HCT116 (cell line): ENCODE results near the gene SPINK5. TPM values are rescaled to one million over a fixed set of nuclear protein-coding genes. Genes with fewer than 3 reads are reported as not detected.

Experiments
- ATAC-seq: fragments of 200-7000 bp; cut with Tn5 transposase; 2 replicates; pipeline ENCODE4 v1.9.1; 2020; ENCODE audit warnings: mild to moderate bottlenecking, moderate library complexity
- BruUV-seq: library from RNA; stranded (reverse); fragments of 400-500 nt; replicated peaks from 2 replicates; lab custom pipeline; 2021; lab: Mats Ljungman, UMichigan
- CTCF ChIA-PET: fragments of 300-600 bp; sonication (Branson Sonifier 250); formaldehyde crosslinking; loops from one replicate; lab custom pipeline; 2021; ENCODE audit warnings: antibody characterized with exemption; lab: Charles Lee
- POLR2A ChIA-PET: fragments of 300-600, 350-600 bp; sonication (Branson Sonifier 250); formaldehyde crosslinking; loops from one replicate; lab custom pipeline; 2021; ENCODE audit warnings: antibody characterized with exemption; lab: Charles Lee
- RAD21 ChIA-PET, 2 experiments: fragments of 300-600 bp; sonication (Branson Sonifier 250); formaldehyde crosslinking; loops; one replicate each; lab custom pipeline; 2023; ENCODE audit warnings: low total read pairs in 2 of 2; ENCODE audit not compliant: uncharacterized antibody in 2 of 2, unreplicated experiment in 2 of 2, low non-redundant PET in 1 of 2; lab: Charles Lee
- DNase-seq: peaks from one replicate; pipeline ENCODE4 v3.0.0-alpha.2; 2010; ENCODE audit warnings: low read depth, low spot score
- H2AFZ ChIP-seq: fragments of 200-600 bp; shearing (Covaris generic), sonication (generic); 2 replicates; pipeline ENCODE4 v1.6.1; 2017; ENCODE audit warnings: low read depth, mixed run types, mixed read lengths, antibody characterized with exemption, low read length; ENCODE audit not compliant: poor library complexity, severe bottlenecking
- H3K27ac ChIP-seq: 2 replicates; pipeline ENCODE4 v1.5.1; 2012; ENCODE audit warnings: low read depth, low read length
- H3K27me3 ChIP-seq: fragments of 200-600 bp; sonication (generic); 2 replicates; pipeline ENCODE4 v1.6.1; 2016; ENCODE audit warnings: mixed run types, low read length, mixed read lengths; ENCODE audit not compliant: insufficient read depth
- H3K36me3 ChIP-seq, 2 experiments: fragments of 200-500 bp in 1 of 2; fragments of 200-600 bp in 1 of 2; sonication (Bioruptor generic) in 1 of 2; sonication (generic) in 1 of 2; 2 replicates each; pipeline versions ENCODE4 v1.5.1 to v1.6.1; 2014 to 2016; ENCODE audit warnings: low read length in 2 of 2, inconsistent platforms in 1 of 2, mixed read lengths in 1 of 2, mixed run types in 1 of 2; ENCODE audit not compliant: insufficient read depth in 2 of 2, control insufficient read depth in 1 of 2
- H3K4me1 ChIP-seq, 2 experiments: fragments of 200-600 bp in 1 of 2; sonication (generic) in 1 of 2; 2 replicates each; pipeline versions ENCODE4 v1.5.1 to v1.6.1; 2012 to 2017; ENCODE audit warnings: low read length in 2 of 2, inconsistent platforms in 1 of 2, mild to moderate bottlenecking in 1 of 2, mixed read lengths in 1 of 2, mixed run types in 1 of 2, moderate library complexity in 1 of 2; ENCODE audit not compliant: insufficient read depth in 2 of 2, control insufficient read depth in 1 of 2
- H3K4me2 ChIP-seq: fragments of 200-600 bp; sonication (generic); 2 replicates; pipeline ENCODE4 v1.6.1; 2017; ENCODE audit warnings: mixed run types, low read length, mixed read lengths
- H3K4me3 ChIP-seq, 2 experiments: fragments of 200-600 bp in 1 of 2; sonication (generic) in 1 of 2; replicated peaks in 1 of 2; 2 replicates each; pipeline ENCODE4 v1.5.1; 2011 to 2016; ENCODE audit warnings: low read length in 2 of 2, control low read depth in 1 of 2, low read depth in 1 of 2, mild to moderate bottlenecking in 1 of 2, mixed read lengths in 1 of 2, mixed run types in 1 of 2
- H3K79me2 ChIP-seq: fragments of 200-600 bp; sonication (generic); 2 replicates; pipeline ENCODE4 v1.6.1; 2017; ENCODE audit warnings: mild to moderate bottlenecking, mixed run types, low read length, moderate library complexity, mixed read lengths; ENCODE audit not compliant: insufficient read depth
- H3K9ac ChIP-seq: fragments of 200-600 bp; sonication (generic); 2 replicates; pipeline ENCODE4 v1.6.1; 2016; ENCODE audit warnings: low read length, mixed read lengths
- H3K9me2 ChIP-seq: fragments of 200-600 bp; sonication (generic), shearing (Covaris generic); 2 replicates; pipeline ENCODE4 v1.6.1; 2017; ENCODE audit warnings: mixed run types, mild to moderate bottlenecking, moderate library complexity; ENCODE audit not compliant: insufficient read depth
- H3K9me3 ChIP-seq, 2 experiments: fragments of 200-500 bp in 1 of 2; fragments of 200-600 bp in 1 of 2; sonication (Bioruptor generic) in 1 of 2; sonication (generic) in 1 of 2; 2 replicates each; pipeline ENCODE4 v1.6.1; 2014 to 2017; ENCODE audit warnings: low read length in 2 of 2, mixed read lengths in 2 of 2, inconsistent platforms in 1 of 2, low read depth in 1 of 2, mild to moderate bottlenecking in 1 of 2, mixed run types in 1 of 2, moderate library complexity in 1 of 2; ENCODE audit not compliant: control insufficient read depth in 1 of 2, insufficient read depth in 1 of 2
- H4K20me1 ChIP-seq: fragments of 200-600 bp; sonication (generic), shearing (Covaris generic); 2 replicates; pipeline ENCODE4 v1.6.1; 2017; ENCODE audit warnings: mixed run types, mild to moderate bottlenecking, moderate library complexity; ENCODE audit not compliant: insufficient read depth
- EZH2phosphoT487 ChIP-seq: fragments of 200-600 bp; IDR thresholded peaks from 2 replicates; pipeline ENCODE4 v1.6.1; 2018; ENCODE audit warnings: antibody characterized with exemption, borderline replicate concordance
- POLR2A ChIP-seq: IDR thresholded peaks from 2 replicates; pipeline ENCODE4 v1.7.0; 2011; ENCODE audit warnings: borderline replicate concordance; ENCODE audit not compliant: insufficient read depth, insufficient read length; ENCODE audit errors: extremely low read depth
- POLR2AphosphoS5 ChIP-seq: IDR thresholded peaks from 2 replicates; pipeline ENCODE4 v1.6.1; 2011; ENCODE audit warnings: mild to moderate bottlenecking, low read depth, low read length, moderate library complexity
- REST ChIP-seq: IDR thresholded peaks from 2 replicates; pipeline ENCODE4 v1.6.1; 2012; ENCODE audit warnings: low read depth
- SP1 ChIP-seq: IDR thresholded peaks from 2 replicates; pipeline ENCODE4 v1.6.1; 2012; ENCODE audit warnings: low read depth
- TCF7L2 ChIP-seq: IDR thresholded peaks from 2 replicates; pipeline ENCODE4 v1.7.0; 2011; ENCODE audit warnings: borderline replicate concordance, inconsistent platforms; ENCODE audit not compliant: insufficient read depth, insufficient read length; ENCODE audit errors: extremely low read depth
- intact Hi-C: fragments of 100-400 bp; cut with micrococcal nuclease; formaldehyde crosslinking; loops from 2 replicates; pipeline ENCODE4 v1.10.0; 2022
- total RNA-seq: library from RNA; stranded (reverse); gene quantifications from one replicate; pipeline ENCODE4 v1.2.1, GENCODE V29; 2021; ENCODE audit not compliant: unreplicated experiment

SPINK5 gene
- total RNA-seq, 1 experiment from 2014 or later: not detected

DNA sequence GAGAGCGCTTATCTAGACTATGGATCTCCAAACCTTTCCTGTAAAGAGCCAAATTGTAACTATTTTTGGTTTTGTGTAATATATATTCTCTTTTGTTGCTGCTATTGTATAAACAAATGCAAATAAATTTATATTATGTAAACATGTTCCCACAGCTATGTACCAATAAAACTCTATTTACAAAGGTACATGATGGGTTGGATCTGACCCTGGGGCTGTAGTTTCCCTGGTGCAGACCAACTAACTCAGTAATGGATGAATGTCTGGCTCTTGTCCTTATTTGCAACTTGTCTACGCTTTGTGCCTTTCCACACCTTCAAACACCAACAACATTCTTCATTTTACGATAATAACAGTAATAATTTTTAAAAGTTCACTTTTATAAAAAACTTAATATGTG, 77.1 kb downstream of the SPINK5 start:
- TF ChIP-seq TCF7L2: no peak
- no peak for TF ChIP-seq POLR2AphosphoS5
- no peak for TF ChIP-seq EZH2phosphoT487
- TF ChIP-seq POLR2A: no peak
- no peak for TF ChIP-seq SP1
- TF ChIP-seq REST: no peak
- TF ChIP-seq, all 23 proteins: peak for 0
- H3K4me3 ChIP-seq: no peak overlapping the region
- RAD21 ChIA-PET: no interaction called here
- no TSS peak for BruUV-seq
- POLR2A ChIA-PET: no interaction called here
- no peaks in the 10 kb centered on the region for H3K79me2 ChIP-seq
- no peak overlapping the region for H3K27ac ChIP-seq
- CTCF ChIA-PET: no interaction called here
- intact Hi-C loops: no loop called here
- H4K20me1 ChIP-seq: no peaks in the 10 kb centered on the region
- H3K9me3 ChIP-seq: no peaks in the 10 kb centered on the region
- no peak overlapping the region for H2AFZ ChIP-seq
- H3K9ac ChIP-seq: no peak overlapping the region
- no peaks in the 10 kb centered on the region for H3K9me2 ChIP-seq
- H3K4me2 ChIP-seq: no peak overlapping the region
- ATAC-seq (no peak), DNase-seq (no peak)
- H3K4me1 ChIP-seq: no peaks in the 10 kb centered on the region
- H3K36me3 ChIP-seq: no peaks in the 10 kb centered on the region
- peaks cover 12% of the 10 kb centered on the region for H3K27me3 ChIP-seq

GRCh38 chr5:148141645-148142044, 77.9 kb downstream of the SPINK5 start:
- Histone ChIP-seq H3K9me2 (no peaks in the 10 kb centered on the region), H3K36me3 (no peaks in the 10 kb centered on the region), H4K20me1 (no peaks in the 10 kb centered on the region), H3K27me3 (peaks cover 7% of the 10 kb centered on the region), H3K4me1 (no peaks in the 10 kb centered on the region), H3K27ac (no peak overlapping the region), H3K4me3 (no peak overlapping the region), H3K9me3 (no peaks in the 10 kb centered on the region), H3K9ac (no peak overlapping the region), H2AFZ (no peak overlapping the region), H3K79me2 (no peaks in the 10 kb centered on the region), H3K4me2 (no peak overlapping the region)
- BruUV-seq: no TSS peak
- no peak for TF ChIP-seq REST
- DNase-seq: no peak
- RAD21 ChIA-PET: no interaction called here
- ATAC-seq: no peak
- CTCF ChIA-PET: no interaction called here
- intact Hi-C loops: no loop called here
- POLR2A ChIA-PET: no interaction called here
